ENCODE data around the gene PLD1. TPM values are rescaled to one million over a fixed set of nuclear protein-coding genes. Genes with fewer than 3 reads are reported as not detected.

Gene PLD1
- total and polyA plus RNA-seq, 10 of the 15 experiments (the other 5 are each of a cell fraction or from before 2014, with no cell fraction given), result 2.9 to 108 (median 3.6) TPM

GRCh38 chr3:171551296-171551695, 259.0 kb downstream of the PLD1 start:
- POLR2A ChIA-PET, result interaction anchor here (0.5 kb wide), 1 partner anchor 486 kb away, joined by 4 read pairs; no protein-coding TSS in a partner anchor
- Histone ChIP-seq H2AFZ (ENCODE audit: control insufficient read depth, low read depth, low read length) (no peak overlapping the region), H3K27me3 (replicated peaks in 1 of 2; ENCODE audit: control insufficient read depth in 2 of 2, insufficient read depth in 2 of 2, low read length in 1 of 2) (no peaks in the 10 kb centered on the region), H3K4me2 (ENCODE audit: control insufficient read depth, insufficient read depth) (no peak overlapping the region), H3K4me1 (ENCODE audit: control insufficient read depth, insufficient read depth, low read length) (peaks cover 1% of the 10 kb centered on the region; the same call in 1 of the 2 replicates), H4K20me1 (ENCODE audit: control insufficient read depth, insufficient read depth) (no peaks in the 10 kb centered on the region), H3K27ac (ENCODE audit: control insufficient read depth, insufficient read depth) (no peak overlapping the region), H3K36me3 (ENCODE audit: control insufficient read depth in 2 of 2, insufficient read depth in 2 of 2, low read length in 1 of 2) (no peaks in the 10 kb centered on the region), H3K9ac (ENCODE audit: control insufficient read depth, insufficient read depth, low read length) (no peak overlapping the region), H3K9me3 (replicated peaks; ENCODE audit: control insufficient read depth, insufficient read depth, low read length) (no peaks in the 10 kb centered on the region), H3K4me3 (no peak overlapping the region), H3K79me2 (ENCODE audit: control insufficient read depth, insufficient read depth, low read length) (no peaks in the 10 kb centered on the region)
- no peak for FAIRE-seq
- RAD21 ChIA-PET (ENCODE audit: unreplicated experiment), result no interaction called here
- 55% methylated on average over 1 of the region's 1 CpG for WGBS (ENCODE audit: insufficient coverage, insufficient replicate concordance, low lambda C conversion rate, missing lambda C conversion rate)
- TF ChIP-seq ZBTB11 (CRISPR knock-in tag; IDR thresholded peaks at IDR 0.05) (no peak), KDM1A (IDR thresholded peaks at IDR 0.05; ENCODE audit: borderline replicate concordance) (no peak)
- intact Hi-C loops (cut with micrococcal nuclease; ENCODE audit: unreplicated experiment), result no loop called here
- no peak for DNase-seq (ENCODE audit: low read depth, low spot score)
- SMC1A ChIA-PET (ENCODE audit: uncharacterized antibody, unreplicated experiment), result interaction anchor here (1.4 kb wide), 1 partner anchor 15 kb away, joined by 6 read pairs; no protein-coding TSS in a partner anchor
- CTCF ChIA-PET, result no interaction called here
- ATAC-seq, result no peak
- BruUV-seq (replicated peaks), result no TSS peak
- in situ Hi-C loops (cut with MboI), result no loop called here

Other genes with a start within 250 kb of the PLD1 start
- not detected in 2 replicates for gene TMEM212, start 32.9 kb upstream of the PLD1 start, total RNA-seq (2014; rRNA removed)
- not detected in 2 replicates for gene TMEM212, start 32.9 kb upstream of the PLD1 start, total RNA-seq (2014; rRNA removed; fragmentation: Illumina TruSeq; extraction: Trizol)
- gene TMEM212, start 32.9 kb upstream of the PLD1 start, total RNA-seq (2021), result not detected in 2 replicates
- 0.35 TPM in 1 of 2 replicates, not detected in the other for gene TMEM212, start 32.9 kb upstream of the PLD1 start, polyA plus RNA-seq (2011; rRNA removed)
- gene TMEM212, start 32.9 kb upstream of the PLD1 start, polyA plus RNA-seq (2014; fragmentation: Illumina TruSeq; extraction: Trizol), result not detected in 2 replicates
- gene TMEM212, start 32.9 kb upstream of the PLD1 start, polyA plus RNA-seq (2014; fragmentation: Nextera tagmentation; extraction: Ambion mirVana), result not detected
- gene TMEM212, start 32.9 kb upstream of the PLD1 start, polyA plus RNA-seq (2014; rRNA removed), result not detected in 2 replicates
- not detected for gene TMEM212, start 32.9 kb upstream of the PLD1 start, polyA plus RNA-seq (2016; fragmentation: Nextera tagmentation; extraction: Ambion mirVana)
- 30.2 and 34.9 TPM in 2 replicates for gene FNDC3B, start 229.1 kb upstream of the PLD1 start, total RNA-seq (2014; rRNA removed)
- 29.0 and 32.3 TPM in 2 replicates for gene FNDC3B, start 229.1 kb upstream of the PLD1 start, total RNA-seq (2014; rRNA removed; fragmentation: Illumina TruSeq; extraction: Trizol)
- gene FNDC3B, start 229.1 kb upstream of the PLD1 start, total RNA-seq (2021), result 35.0 and 35.8 TPM in 2 replicates
- gene FNDC3B, start 229.1 kb upstream of the PLD1 start, polyA plus RNA-seq (2011; rRNA removed), result 6.3 and 9.1 TPM in 2 replicates
- 15.0 and 26.0 TPM in 2 replicates for gene FNDC3B, start 229.1 kb upstream of the PLD1 start, polyA plus RNA-seq (2014; fragmentation: Illumina TruSeq; extraction: Trizol)
- gene FNDC3B, start 229.1 kb upstream of the PLD1 start, polyA plus RNA-seq (2014; fragmentation: Nextera tagmentation; extraction: Ambion mirVana), result 10 to 100 TPM in 1 of 2 experiments, 1 to 10 TPM in 1; 7.9 to 11.9 TPM
- 8.2 and 9.9 TPM in 2 replicates for gene FNDC3B, start 229.1 kb upstream of the PLD1 start, polyA plus RNA-seq (2014; rRNA removed)
- gene FNDC3B, start 229.1 kb upstream of the PLD1 start, polyA plus RNA-seq (2016; fragmentation: Nextera tagmentation; extraction: Ambion mirVana), result 10 to 100 TPM; 21.9 to 23.8 TPM

Measured in GM12878 (cell line).